Measurements from ENCODE around the gene IBA57.

IBA57 gene

DNA sequence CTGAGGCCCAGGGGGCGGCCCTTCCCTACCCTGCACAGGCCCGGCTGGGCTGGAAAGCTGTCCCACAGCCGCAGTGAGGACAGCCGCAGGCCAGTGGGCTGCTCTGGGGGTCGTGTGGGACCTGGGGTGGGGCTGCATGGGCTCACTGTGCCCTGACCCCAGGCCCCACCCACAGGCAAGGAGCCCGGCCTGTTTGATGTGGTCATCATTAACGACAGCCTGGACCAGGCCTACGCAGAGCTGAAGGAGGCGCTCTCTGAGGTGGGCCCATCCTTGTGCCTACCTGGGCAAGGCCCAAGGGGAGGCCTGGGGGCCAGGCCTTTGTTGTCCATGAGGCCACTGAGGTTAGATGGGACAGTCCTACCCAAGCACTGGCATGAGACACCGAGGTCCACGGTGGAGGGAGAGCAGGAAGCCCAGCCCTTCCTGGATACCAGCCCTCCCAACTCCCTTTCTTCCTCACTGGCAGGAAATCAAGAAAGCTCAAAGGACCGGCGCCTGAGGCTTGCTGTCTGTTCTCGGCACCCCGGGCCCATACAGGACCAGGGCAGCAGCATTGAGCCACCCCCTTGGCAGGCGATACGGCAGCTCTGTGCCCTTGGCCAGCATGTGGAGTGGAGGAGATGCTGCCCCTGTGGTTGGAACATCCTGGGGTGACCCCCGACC is 17.3 kb upstream of the IBA57 start:
- no peak for ATAC-seq

GRCh38 chr1:228148935-228149405 is 16.6 kb upstream of the IBA57 start:
- ATAC-seq, result no peak
- TF ChIP-seq OSR1 (CRISPR knock-in tag; IDR thresholded peaks at IDR 0.05) (no peak), ZNF8 (CRISPR knock-in tag; IDR thresholded peaks at IDR 0.05) (no peak), ESRRG (CRISPR knock-in tag; IDR thresholded peaks at IDR 0.05) (no peak), CSDC2 (CRISPR knock-in tag; IDR thresholded peaks at IDR 0.05) (no peak), TCF4 (CRISPR knock-in tag; IDR thresholded peaks at IDR 0.05; ENCODE audit: borderline replicate concordance) (no peak), BACH2 (CRISPR knock-in tag; IDR thresholded peaks at IDR 0.05; ENCODE audit: borderline replicate concordance) (no peak), ISL1 (CRISPR knock-in tag; IDR thresholded peaks at IDR 0.05) (no peak), TOX (CRISPR knock-in tag; IDR thresholded peaks at IDR 0.05; ENCODE audit: borderline replicate concordance) (no peak), CREB5 (CRISPR knock-in tag; IDR thresholded peaks at IDR 0.05; ENCODE audit: low read depth) (no peak), GLIS3 (CRISPR knock-in tag; IDR thresholded peaks at IDR 0.05) (no peak), PATZ1 (CRISPR knock-in tag; IDR thresholded peaks at IDR 0.05; ENCODE audit: borderline replicate concordance) (no peak), ARNTL (CRISPR knock-in tag; IDR thresholded peaks at IDR 0.05; ENCODE audit: borderline replicate concordance, low read depth) (no peak), PPARA (CRISPR knock-in tag; IDR thresholded peaks at IDR 0.05; ENCODE audit: borderline replicate concordance) (no peak)

More for the DNA sequence above, 17.3 kb upstream of the IBA57 start:
- TF ChIP-seq ZFP3 (CRISPR knock-in tag; IDR thresholded peaks at IDR 0.05) (no peak), SNAI2 (CRISPR knock-in tag; IDR thresholded peaks at IDR 0.05) (no peak), TCF4 (CRISPR knock-in tag; IDR thresholded peaks at IDR 0.05; ENCODE audit: borderline replicate concordance) (no peak), PPARA (CRISPR knock-in tag; IDR thresholded peaks at IDR 0.05; ENCODE audit: borderline replicate concordance) (no peak), RARB (CRISPR knock-in tag; IDR thresholded peaks at IDR 0.05) (no peak), POU6F1 (CRISPR knock-in tag; IDR thresholded peaks at IDR 0.05; ENCODE audit: borderline replicate concordance, low read depth) (no peak), GLIS3 (CRISPR knock-in tag; IDR thresholded peaks at IDR 0.05) (no peak), ESRRG (CRISPR knock-in tag; IDR thresholded peaks at IDR 0.05) (no peak), TOX (CRISPR knock-in tag; IDR thresholded peaks at IDR 0.05; ENCODE audit: borderline replicate concordance) (no peak), OSR1 (CRISPR knock-in tag; IDR thresholded peaks at IDR 0.05) (no peak), ZNF70 (CRISPR knock-in tag; IDR thresholded peaks at IDR 0.05) (no peak), CSDC2 (CRISPR knock-in tag; IDR thresholded peaks at IDR 0.05) (no peak), PATZ1 (CRISPR knock-in tag; IDR thresholded peaks at IDR 0.05; ENCODE audit: borderline replicate concordance) (no peak), CREB5 (CRISPR knock-in tag; IDR thresholded peaks at IDR 0.05; ENCODE audit: low read depth) (no peak), ZC3H10 (CRISPR knock-in tag; IDR thresholded peaks at IDR 0.05) (no peak)
- TF ChIP-seq, protein P1, sequence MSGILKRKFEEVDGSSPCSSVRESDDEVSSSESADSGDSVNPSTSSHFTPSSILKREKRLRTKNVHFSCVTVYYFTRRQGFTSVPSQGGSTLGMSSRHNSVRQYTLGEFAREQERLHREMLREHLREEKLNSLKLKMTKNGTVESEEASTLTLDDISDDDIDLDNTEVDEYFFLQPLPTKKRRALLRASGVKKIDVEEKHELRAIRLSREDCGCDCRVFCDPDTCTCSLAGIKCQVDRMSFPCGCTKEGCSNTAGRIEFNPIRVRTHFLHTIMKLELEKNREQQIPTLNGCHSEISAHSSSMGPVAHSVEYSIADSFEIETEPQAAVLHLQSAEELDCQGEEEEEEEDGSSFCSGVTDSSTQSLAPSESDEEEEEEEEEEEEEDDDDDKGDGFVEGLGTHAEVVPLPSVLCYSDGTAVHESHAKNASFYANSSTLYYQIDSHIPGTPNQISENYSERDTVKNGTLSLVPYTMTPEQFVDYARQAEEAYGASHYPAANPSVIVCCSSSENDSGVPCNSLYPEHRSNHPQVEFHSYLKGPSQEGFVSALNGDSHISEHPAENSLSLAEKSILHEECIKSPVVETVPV (CRISPR knock-in tag; IDR thresholded peaks at IDR 0.05), result no peak
